HG02610 (cell line): Measurements from ENCODE around the gene RNU6-1.

Experiments
- ATAC-seq: cut with Tn5 transposase; IDR thresholded peaks from one replicate; pipeline ENCODE4 v1.9.1; 2021; ENCODE audit warnings: mild to moderate bottlenecking, moderate library complexity; ENCODE audit not compliant: unreplicated experiment

Gene RNU6-1

DNA sequence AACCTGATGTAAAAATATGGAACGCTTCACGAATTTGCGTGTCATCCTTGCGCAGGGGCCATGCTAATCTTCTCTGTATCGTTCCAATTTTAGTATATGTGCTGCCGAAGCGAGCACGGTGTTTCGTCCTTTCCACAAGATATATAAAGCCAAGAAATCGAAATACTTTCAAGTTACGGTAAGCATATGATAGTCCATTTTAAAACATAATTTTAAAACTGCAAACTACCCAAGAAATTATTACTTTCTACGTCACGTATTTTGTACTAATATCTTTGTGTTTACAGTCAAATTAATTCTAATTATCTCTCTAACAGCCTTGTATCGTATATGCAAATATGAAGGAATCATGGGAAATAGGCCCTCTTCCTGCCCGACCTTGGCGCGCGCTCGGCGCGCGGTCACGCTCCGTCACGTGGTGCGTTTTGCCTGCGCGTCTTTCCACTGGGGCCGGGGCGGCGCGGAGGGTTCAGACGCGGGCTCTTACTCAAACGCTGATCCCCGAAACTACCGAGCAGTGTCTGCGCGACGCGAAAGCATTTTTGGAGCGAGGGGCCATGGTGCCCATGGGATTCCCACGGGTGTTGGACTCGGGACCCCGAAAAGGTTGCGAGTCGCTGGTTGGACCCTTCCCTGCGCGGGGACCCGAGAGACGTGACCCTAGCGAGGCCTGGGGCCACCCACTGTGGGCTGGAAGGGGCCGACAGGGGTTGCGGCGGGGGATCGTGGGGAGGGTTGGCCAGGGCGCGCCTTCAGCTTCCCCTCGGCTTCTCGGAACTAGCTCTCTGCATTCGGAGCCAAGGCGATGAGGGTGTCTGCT, at the start of gene RNU6-1:
Gene RNU6-1 (minus strand): TSS at position 117 of the 820 bp plus-strand sequence.
- peak; percentile 64 for ATAC-seq

DNA sequence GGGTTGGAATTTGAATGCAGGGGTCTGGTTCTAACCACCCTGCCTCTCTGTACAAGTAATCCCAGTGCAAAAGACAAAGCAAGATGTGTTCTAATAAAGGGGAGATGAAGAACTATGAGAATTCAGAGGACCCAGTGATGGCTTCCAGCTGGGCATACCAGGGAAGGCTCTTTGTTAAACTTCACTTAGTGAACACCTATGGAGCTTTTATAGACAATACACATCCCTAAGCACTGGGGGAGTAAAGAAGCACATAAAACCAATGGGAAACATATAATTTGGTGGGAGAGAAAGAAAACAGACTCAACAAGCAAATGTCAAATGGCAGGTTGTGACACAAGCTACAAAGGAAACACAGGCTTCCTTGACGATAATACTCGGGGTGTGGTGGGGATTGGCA, 47.9 kb upstream of the RNU6-1 start:
- no peak for ATAC-seq

GRCh38 chr15:67885861-67886260, 46.0 kb upstream of the RNU6-1 start:
- ATAC-seq: no peak

- ATAC-seq: no peak
These were observed 45.3 kb upstream of the RNU6-1 start for GRCh38 chr15:67885175-67885523.

DNA sequence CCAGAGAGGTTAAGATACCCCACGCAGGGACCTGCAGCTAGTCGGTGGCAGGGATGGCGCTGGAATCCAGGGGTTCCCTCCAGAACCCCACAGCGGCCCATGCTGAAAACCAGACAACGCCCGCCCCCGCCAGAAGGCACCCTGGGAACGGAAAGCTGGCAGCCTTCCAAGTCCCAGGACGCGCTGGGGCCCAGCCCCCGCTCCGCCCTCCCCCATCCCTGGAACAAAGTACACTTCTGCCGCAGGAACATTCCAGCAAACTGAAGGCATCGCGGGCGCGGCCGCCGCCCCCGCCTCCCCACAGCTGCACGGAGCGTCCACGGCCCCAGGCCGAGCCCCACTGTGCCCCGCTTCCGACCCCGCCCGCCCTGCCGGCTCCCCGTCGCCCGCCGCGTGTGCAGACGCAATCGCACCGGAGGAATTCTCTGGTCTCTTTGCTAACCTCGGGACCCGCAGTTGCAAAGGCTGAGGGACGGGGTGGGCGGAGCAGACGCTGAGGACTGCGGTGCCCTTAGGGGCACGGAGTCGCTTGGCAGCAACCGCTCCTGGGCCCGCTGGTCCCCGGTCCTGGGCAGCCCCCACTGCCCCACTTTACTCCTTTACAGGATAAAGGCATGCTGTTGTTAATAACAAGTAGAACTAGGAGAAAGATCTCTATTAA, 44.8 kb upstream of the RNU6-1 start:
- ATAC-seq: no peak

- no peak for ATAC-seq
These were observed 44.2 kb upstream of the RNU6-1 start for GRCh38 chr15:67884009-67884408.

DNA sequence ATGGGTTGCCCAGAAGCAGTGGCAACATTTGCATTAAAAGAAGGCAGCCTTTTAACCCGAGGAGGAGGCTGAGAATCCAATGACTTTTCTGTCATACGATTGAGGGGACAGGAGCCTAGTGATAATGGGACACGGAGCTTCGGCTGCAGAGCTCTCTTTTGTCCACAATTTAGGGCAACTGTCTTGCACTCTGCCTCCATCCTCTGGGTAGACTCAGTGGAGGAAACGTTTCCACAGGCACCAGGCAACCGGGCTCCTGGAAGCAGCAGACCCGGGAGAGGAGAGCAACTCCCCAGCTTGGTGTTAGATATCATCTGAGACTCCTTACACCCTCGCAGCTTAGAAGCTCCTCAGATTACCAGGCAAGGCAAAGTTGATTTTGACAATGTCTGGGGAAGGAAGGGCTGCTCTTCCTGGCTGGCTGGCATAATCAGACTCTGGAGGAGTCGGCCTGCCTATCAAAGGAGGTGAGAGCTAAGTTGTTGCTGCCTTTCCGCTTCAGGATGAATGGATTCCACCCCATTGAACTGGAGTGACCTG, 43.5 kb upstream of the RNU6-1 start:
- no peak for ATAC-seq

DNA sequence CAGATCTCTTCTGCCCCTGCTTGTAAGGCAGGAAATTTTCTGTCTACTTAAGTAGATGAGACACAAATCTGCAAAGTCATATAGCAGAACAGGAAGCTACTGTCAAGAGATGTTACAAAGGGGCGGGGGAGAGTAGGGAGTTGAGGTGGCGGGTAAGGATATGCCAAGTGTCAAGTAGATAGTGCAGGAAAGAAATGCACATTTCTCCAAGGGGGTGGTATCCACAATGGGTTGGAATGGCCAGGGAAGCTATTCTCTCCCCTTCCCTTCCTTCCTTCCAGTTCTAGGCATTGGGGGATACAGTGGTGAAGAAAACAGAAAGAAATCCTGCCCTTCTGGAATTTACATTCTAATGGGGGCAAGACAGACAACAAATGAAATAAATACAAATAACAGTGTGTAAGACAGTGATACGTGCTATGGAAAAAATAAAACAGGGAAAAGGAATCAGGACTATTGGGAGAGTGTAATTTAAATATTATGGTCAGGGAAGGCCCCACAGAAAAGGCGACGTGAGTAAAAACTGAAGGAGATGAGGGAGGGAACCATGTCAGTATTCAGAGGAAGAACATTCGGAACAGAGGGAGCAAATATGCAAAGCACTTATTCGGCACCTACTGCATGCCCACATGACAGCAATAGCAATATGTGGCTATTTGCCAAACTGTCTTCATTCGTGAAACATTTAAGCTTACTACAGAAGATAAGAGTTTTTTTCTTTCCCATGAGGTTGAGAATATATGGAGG, 42.8 kb upstream of the RNU6-1 start:
- no peak for ATAC-seq

DNA sequence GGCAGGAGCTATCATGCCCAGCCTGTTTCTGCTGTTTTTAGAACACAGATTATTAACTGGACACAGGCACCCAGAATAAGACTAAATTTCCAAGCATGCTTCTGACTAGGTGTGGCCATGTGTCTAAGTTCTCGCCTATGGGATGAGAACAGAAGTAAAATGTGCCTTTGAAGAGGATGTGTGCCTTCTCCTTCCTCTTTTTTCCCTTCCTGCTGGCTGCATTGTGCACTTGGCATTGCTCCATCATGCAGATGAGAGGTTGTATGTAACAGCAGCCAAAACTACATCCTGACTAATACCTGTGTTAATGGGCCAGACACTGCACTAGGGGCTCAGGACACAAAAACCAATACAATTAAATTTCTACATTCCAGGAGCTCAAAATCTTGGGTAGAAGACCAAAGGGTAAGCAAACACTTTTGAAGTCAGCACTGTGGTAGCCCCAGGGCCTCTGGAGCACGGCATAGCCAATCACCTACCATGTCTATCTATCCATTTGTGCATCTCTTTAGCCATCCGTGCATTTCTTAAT, 40.9 kb upstream of the RNU6-1 start:
- ATAC-seq: no peak

DNA sequence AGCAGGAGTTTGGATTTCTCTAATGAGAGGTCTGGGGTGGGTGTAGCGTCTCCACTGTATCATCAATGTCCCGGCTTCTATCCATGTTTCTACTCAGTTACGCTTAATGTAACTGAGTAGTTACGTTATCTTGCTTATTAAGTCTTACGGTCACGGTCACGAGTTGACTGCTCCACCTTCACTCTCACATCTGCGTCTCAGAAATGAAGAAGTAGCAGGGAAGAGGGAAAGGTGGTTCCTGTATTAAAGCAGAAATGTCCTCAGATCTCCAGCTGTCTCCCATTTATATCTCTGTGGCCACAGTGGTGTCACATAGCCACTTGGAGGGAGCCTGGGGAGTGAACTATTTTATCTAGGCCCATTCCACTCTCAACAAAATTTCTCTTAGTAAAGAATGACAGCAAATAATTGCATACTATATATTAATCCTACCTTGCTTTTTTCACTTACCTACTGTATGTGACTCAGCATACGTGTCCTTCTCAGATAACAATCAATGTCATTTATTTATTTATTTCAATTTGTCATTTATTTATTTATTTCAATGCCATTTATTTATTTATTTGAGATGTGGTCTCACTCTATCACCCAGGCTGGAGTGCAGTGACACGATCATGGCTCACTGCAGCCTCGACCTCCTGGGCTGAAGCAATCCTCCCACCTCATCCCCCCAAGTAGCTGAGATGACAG, 39.7 kb upstream of the RNU6-1 start:
- ATAC-seq: no peak

DNA sequence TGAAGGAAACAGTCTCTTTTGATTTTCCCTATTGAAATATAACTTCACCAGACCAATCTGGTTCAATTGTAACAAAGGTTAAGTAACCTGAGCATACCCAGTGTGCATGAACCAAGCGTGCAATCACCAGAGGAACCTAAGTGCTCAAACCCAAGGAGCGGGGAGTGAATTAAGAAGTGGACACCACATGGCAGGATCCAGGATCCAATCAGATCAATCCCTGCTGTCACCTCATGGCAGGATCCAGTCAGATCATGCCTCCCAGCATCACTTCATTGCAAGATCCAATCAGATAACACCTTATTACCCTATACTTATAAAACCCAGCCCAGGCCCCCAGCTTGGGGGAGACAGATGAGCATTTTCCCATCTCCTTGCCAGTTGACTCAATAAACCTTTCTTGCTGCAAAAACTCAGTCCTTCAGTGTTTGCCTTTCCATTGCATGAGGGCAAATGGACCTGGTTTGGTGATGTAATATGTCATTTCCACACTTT, 38.9 kb upstream of the RNU6-1 start:
- no peak for ATAC-seq

DNA sequence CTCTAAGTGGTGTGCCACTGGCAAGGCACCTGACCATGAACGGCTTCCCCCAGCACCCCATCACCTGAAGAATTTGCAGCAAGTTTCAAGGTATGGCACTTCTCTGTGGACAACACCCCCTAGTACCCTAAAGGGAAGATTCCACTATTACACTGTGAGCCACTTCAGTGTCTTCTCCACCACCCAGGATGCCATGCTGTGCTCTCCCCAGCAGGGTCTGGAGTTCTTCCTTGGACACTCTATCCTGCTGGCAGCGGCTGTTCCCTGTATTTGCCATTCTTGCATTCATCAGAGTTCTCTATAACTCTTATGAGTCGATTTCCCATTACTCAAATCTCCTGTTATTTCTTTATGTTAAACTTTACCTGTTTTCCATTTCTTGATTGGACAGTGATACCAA, 33.9 kb upstream of the RNU6-1 start:
- no peak for ATAC-seq

- ATAC-seq: no peak
These were observed 31.1 kb upstream of the RNU6-1 start for GRCh38 chr15:67870868-67871408.

GRCh38 chr15:67869701-67870100, 29.9 kb upstream of the RNU6-1 start:
- ATAC-seq: no peak

- no peak for ATAC-seq
These were observed 25.9 kb upstream of the RNU6-1 start for GRCh38 chr15:67865766-67866165.

DNA sequence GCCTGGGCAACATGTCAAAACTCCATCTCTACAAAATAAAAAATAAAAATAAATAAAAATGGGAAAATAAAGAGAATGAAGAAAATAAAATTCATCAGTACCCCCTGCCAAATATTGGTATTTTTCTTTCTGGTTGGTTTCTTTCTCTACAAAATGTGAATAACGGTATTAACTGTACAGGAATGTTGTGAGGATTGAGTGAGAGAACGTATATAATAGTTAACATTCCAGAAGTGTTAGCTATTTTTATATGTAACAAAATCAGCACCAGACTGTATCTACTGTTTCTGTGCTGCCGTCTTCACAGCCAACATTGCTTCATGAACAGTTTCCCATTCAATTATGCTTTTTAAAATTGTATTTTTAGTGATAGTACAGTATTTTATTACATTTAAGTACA, 25.5 kb upstream of the RNU6-1 start:
- ATAC-seq: no peak

GRCh38 chr15:67863442-67863987, 23.7 kb upstream of the RNU6-1 start:
- ATAC-seq: peak; percentile 65

- ATAC-seq: peak; percentile 59
These were observed 23.1 kb upstream of the RNU6-1 start for GRCh38 chr15:67862750-67863441.

DNA sequence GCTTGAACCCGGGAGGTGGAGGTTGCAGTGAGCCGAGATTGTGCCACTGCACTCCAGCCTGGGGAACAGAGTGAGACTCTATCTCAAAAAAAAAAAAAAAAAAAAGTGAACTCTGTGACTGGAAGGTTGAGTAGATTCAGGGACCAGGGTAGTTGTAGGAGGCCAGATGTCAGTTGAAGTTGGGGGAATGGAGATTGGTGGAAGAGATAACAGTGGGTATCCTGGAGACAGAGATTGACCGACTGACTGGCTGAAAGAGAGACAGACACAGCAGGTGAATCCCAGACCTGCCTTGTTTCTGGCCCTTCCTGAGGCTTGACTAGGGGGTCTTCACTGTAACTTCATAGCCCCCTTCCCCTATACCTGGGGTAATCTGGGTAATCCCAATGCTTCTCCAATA, 22.1 kb upstream of the RNU6-1 start:
- no peak for ATAC-seq
